GM19043 (cell line): ENCODE measurements around the gene LGR5.

Source experiments
- ATAC-seq: cut with Tn5 transposase; IDR thresholded peaks from one replicate; pipeline ENCODE4 v1.9.1; 2021; ENCODE audit warnings: low read depth; ENCODE audit not compliant: unreplicated experiment

Gene LGR5

DNA sequence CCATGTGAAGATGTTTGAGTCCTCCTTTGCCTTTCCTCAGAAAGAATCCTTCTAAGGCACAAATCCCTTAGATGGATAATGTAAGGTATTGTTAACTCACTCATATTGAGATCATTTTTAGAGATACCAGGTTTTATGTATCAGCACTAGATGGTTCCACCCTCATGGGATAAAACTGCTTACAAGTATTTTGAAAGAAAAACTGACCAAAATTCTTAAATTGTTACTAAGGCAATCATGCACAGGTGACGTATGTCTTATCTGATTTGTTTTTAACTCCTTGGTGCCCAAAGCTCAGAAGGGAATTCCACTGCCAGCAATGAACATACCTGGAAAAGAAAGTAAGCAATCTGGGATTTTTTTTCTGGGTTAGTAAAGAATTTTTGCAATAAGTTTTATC is 145.6 kb downstream of the LGR5 start:
- ATAC-seq, result no peak

DNA sequence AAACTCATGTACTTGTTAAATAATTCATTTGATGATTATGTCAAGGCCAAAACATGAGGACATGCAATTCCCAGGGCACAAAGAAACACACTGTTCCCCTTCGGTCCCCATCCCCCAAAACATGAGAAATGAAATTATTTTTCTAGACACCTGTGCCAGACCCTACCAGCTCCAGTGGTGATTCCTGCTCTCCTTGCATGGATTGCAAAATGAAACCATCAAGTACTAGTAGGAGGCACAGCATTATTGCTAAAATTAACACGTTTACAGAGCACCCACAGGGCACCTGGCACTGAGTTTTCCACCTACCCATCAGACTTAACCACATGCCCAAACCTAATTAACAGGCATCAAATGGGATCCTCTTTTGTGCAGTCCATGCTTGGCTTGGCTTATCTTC is 147.4 kb downstream of the LGR5 start:
- ATAC-seq, result no peak

DNA sequence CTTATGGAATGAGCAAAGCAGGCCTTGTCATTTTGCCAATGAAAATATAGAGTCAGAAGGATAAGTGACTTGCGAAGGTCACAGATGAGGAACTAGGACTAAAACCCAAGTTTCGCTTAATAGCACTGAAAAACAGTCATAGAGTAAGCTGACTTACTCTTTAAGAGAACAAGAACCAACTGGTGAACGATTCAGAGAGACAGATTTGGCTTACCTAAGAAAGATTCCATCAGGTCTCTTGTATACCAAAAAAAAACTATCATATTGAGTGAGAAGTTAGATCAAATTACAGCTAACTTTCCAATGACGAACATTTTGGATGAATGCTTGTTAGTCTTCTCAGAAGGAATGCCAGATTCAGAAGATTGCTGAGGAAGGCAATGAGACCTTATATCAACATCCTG is 149.9 kb downstream of the LGR5 start:
- ATAC-seq, result no peak

DNA sequence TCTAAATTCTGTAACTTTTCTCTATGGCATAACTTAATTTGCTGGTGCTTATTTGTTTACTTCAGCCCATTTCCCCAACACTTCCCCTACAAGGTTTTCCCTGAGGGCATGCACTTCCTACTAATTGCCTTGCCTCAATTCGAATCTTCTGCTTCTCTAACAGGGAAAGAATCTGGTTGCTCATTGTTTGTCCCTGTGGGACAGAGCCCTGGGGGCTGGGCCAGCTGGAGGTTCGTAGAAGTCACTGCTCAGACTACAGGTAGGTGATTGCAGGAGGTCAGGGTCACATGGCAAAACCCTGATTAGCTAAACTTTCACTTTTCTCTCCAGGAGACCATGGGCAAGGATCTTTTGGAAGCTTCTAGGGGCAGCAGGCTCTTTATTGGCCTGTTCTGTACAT is 152.0 kb downstream of the LGR5 start:
- ATAC-seq, result no peak

DNA sequence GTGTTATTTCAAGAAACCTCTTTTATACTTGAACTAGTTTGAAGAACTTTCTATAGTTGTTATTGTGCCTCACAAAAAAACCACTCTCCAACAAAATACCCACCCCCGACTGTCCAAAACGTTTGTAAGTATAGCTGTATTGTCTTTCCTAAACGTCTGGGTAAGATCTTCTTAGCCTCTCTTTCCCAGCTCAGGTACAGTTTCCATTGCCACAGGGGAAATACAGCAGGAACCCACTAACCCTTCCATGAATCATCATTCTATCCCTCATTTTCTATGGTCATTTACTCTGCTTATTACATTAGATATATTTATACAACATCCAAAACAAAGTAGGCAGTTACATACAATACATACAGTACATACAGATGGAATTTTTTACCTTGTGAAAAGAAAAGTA is 153.2 kb downstream of the LGR5 start:
- ATAC-seq, result no peak

DNA sequence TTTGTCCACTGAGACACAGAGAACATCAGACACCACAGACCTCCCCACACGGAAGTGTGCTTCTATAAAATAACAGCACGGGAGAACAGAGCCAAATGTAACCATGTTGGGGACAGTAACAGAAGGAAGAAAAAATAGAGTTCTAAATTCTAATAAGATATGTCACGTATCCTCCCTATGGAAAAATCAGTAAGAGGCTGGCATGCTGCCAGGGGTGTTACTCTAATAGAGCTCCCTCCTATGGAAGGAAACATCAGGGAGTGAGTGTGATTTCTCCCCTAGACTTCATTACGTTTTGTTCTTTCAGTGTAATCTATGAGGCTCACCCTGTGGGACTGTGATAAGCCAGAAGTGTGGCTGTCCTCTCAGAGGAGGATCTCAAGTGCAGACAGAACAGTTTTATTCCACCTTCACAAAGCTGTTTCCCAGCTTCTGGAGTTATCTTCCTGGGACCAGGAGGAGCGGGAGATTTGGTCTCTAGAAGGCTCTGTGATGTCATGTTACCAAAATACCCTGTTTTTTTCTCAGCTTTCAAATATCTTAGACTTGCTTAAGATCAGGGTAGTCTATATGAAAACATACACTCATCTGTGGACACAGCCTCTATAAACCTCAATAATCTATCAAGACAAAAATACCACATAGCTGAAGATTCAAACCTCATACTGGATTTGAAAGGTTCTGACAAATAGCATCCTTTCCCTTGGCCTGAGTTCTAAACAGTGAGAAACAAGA is 154.8 kb downstream of the LGR5 start:
- no peak for ATAC-seq

DNA sequence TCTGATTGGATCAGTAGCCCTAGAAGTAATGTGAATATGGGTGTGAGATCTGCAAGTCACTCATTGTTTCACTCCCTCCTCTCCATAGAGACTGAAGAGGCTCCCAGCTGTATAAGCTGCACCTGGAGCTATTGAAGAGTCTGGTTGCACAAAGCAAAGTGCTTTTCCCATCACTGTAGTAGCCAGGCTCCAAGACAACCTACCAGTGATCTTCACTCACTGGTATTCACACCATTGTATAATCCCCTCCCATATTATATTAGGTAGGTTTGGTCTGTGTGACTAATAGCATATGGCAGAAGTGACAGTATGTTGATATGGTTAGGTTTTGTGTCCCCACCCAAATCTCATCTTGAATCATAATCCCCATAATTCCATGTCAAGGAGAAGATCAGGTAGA is 159.6 kb downstream of the LGR5 start:
- ATAC-seq, result no peak

DNA sequence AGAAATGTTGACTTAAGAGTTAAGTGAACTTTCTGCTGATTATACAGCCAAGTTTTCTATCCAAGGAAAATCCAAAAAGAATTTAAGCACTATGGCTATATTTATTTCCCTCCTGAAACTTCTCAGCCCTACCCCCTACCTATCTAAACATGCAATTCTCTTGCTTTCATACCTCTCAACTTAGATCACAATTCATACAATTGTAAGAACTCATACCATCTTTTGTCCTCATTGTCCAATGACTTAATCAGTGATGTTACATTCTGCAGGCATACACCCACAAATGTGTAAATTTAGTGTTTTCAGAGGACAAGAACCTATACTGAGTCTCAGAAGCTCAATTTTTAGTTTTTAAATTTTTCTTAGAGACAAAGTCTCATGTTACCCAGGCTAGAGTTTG is 161.9 kb downstream of the LGR5 start:
- no peak for ATAC-seq

DNA sequence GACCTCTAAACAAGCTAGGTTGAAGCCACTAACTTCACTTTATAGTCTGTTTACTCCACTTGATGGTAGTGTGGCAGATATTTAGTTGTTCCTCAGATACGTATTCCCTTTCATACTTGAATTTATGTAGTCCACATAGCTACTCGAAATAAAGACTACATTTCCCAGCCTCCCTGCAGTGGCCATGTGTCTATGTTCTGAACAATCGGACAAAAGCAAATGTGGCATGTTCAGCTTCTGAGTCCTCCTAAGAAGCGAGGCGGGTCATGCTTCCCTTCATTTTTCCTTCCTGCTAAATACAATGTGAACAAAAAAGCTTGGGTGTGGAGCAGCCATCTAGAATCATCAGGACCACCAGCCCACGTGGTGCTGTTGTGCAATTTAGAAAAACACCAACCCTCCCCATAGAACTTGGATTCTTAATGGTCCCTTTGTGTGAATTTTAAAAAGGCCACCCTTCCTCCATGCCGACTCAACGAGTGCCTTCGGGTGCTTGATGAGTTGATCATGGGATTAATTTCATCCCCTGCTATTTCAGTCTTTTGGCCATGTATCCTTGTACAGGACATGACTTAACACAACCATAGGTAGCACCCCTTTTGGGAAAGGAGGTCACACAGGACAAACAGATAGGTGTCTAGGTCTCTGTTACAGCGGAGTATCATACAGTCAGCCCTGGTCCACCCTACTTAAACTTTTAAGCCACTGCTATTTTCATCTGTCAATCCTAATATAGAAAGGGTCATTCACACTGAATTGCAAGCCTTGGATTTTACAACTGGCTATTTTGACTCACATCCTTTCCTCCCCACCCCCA is 163.4 kb downstream of the LGR5 start:
- ATAC-seq, result no peak

DNA sequence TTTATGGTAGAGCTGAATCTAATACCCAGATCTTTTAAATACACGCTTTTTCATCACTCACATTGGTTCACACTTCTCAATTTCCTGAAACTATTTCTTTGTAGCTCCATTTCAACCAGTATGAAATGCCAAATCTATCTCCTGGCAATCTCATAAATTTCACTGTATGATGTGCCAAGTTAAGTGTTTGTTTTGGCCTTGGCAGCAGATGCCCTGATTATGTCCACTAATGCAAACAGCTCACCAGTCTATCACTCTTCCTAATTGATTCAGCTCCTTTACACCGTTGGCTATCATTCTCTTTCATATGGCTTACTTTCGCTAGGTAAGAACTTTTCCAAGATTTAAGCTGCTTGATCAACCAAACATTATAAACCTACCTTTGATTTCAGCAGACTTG is 165.4 kb downstream of the LGR5 start:
- ATAC-seq, result no peak

DNA sequence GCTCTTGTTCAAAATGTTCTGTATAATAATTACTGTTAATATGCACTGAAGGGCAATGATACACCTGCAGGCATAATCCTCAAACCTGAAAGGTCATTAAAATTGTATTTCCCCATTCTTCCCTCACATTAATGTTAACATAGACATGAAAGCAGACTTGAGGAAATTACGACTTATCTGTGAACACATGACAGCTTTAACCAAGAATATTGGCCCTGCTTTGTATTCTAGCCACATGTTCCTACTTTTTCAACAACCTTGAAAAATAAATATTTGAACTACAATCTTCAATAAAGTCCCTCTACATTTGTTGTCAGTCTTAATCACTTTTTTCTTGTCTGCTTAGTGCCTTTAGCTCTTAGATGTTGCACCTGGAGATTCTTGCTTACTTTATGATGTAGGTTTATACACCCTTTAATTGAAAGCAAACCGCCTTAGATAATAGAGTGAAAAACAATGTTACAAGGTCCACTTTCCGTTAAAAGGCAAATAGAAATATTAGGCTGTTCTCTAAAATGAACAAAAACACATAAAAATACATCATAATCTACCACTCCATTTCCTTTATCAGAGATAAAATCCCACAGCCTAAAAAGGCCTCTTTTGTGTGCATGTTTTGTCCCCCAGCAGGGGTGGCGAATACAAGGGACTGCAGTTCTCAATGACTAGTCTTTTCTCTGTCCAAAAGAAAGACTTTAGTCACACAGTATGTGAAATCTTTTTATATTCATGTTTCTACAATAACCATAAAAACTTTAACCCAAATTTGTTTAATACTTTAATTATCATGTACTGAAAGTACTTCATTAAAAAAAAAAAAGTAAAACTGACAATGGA is 168.1 kb downstream of the LGR5 start:
- no peak for ATAC-seq

DNA sequence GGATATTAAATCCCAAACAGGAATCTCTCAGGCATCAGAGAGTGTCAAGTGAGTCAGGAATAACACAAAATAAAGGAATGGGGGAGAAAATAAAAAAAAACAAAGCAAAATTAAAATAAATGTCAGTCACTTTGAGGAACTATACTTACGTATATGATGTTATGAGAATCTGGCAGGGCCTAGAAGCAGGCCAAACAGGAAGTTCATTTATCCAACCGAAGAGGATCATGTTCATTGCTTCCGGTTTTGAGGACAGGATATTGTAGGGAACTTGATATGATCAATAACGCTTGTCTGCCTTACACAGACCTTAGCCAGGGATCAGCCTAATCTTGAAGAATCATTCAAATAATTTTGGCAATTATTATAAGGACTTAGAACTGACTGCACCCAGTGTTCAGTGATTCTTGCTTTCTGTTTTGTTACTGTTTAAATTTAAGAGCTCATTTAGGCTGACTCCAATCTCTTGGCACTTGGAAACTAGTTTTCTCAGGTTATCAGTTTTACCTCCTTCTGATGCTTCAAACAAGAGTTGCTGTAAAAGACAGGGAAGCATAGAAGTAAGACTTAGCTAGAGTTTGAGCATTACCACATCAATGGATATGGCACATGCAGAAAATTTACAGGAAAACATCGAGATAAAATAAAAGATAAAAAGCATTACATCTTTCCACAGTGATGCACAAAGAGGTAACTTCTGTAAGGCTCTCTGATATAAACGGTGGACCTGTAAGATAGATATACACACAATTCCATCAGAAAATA is 170.6 kb downstream of the LGR5 start:
- no peak for ATAC-seq

DNA sequence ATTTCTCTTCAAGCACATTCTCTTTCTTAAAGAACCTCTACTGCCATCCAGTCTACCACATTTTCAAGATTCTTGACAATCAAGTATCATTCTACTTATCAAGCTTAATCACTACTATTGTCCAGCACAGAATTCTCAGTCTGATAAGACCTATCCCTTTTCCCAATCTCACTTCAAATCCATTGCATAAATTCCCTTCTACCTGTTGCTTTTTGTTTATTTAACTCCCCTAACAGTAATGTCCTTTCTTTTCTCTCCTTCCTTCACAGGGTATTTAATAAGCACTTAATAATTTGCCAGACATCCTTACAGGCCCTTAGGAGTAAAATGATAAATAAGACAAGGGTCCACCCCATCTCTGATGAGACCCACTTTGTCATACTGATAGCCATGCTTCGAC is 182.3 kb downstream of the LGR5 start:
- no peak for ATAC-seq

DNA sequence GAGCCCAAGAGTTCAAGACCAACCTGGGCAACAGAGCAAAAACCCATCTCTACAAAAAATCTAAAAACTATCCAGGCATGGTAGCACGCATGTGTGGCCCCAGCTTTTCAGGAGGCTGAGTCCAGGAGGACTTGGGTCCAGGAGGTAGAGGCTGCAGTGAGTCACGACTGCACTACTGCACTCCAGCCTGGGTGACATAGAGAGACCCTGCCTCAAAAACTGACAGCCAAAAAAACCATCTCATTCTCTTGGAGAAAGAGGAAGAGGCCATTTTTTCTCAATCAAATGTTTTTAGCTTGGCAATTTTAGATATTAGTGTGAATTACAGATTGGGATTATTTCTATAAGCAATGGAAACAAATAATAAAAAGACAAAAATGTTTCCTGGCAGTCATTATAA is 185.9 kb downstream of the LGR5 start:
- no peak for ATAC-seq

DNA sequence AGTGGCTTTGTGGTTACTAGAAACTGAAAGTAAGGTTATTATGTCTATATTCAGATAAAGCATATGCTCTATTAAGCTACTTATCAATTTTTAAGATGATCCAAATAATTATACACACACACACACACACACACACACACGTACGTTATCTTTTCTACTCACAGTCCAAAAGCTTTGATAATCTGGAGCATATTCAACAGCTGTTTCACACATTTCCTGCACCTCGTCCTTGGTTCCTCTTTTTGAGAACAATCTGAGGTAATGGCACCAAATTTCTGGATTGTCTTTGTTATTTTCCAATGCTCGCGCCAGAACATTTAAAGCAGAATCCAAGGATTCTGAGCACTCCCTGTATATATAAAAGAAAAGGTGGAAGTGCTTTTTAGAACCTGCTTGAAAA is 186.5 kb downstream of the LGR5 start:
- ATAC-seq, result peak; percentile 75

DNA sequence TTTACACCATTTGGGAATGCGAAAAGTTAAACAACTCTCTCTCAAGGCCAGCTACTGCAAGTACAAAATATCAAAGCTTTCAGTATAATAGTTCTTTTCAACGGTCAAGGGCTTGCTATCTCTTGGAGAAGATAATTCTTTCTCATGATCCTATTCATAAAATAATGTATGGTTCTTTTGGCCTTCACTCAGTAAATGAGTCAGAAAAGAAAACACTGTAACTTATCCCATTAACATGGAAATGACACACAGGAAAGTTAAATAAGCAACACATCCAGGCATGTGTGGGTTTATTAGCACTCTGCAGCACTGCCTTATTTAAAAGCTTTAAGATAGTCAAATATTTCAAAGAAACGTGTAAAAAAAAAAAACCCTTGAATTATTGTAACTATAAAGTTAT is 187.2 kb downstream of the LGR5 start:
- ATAC-seq, result no peak

DNA sequence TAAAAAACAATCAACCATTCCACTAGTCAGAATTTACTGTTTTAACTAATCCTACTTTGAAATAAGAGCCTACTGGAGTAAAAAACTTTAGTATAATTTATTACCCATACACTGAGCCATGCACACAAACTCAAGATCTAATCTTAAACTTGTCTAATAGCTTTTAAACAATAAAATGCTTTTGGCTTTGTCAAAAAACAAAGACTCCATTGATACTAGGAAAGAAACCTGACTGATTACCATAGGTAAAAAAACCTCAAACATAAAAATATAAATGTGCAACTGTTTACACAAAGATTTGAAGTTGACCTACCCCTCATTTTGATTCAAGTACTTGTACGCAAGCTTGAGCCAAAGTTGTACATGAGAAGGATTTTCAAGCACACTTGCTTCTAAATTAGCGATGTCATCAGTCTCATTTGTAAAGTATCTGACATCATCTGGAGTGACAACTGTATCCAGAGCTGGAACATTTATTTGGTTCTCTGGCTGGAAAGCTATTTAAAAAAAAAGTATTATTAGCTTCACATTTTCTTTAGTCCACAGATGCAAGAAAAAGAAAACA is 187.9 kb downstream of the LGR5 start:
- no peak for ATAC-seq
